Mucosa of descending colon (tissue), 3 donors: ENCODE results near the gene SCARB2. TPM values are rescaled to one million over a fixed set of nuclear protein-coding genes. Genes with fewer than 3 reads are reported as not detected.

Experiments
- ATAC-seq: fragments of 200-7000 bp; cut with Tn5 transposase; one replicate; pipeline ENCODE4 v1.9.1; 2020; ENCODE audit warnings: mild to moderate bottlenecking, moderate library complexity
- DNase-seq, 3 donors: peaks; one replicate each; pipeline ENCODE4 v3.0.0-alpha.2; 2020
- H3K36me3 ChIP-seq: fragments of 200-600 bp; one replicate; pipeline ENCODE4 v1.8.0; 2021; ENCODE audit warnings: low read depth, mild to moderate bottlenecking
- H3K4me1 ChIP-seq: fragments of 200-600 bp; one replicate; pipeline ENCODE4 v1.8.0; 2021; ENCODE audit warnings: low read depth, mild to moderate bottlenecking
- H3K4me3 ChIP-seq: fragments of 200-600 bp; one replicate; pipeline ENCODE4 v1.8.0; 2021; ENCODE audit warnings: mild to moderate bottlenecking
- H3K9me3 ChIP-seq: fragments of 200-600 bp; one replicate; pipeline ENCODE4 v1.8.0; 2021; ENCODE audit warnings: mild to moderate bottlenecking
- CTCF ChIP-seq: fragments of 200-600 bp; IDR thresholded peaks from one replicate; pipeline ENCODE4 v1.8.0; 2022; ENCODE audit warnings: antibody characterized with exemption, mild to moderate bottlenecking
- intact Hi-C, 2 donors: fragments of 100-400 bp; cut with DNase I in 1 of 2; cut with micrococcal nuclease in 1 of 2; formaldehyde crosslinking; loops; one replicate each; pipeline versions ENCODE4 v1.11.0 to v1.11.1; 2022; cut with DNase I, micrococcal nuclease
- total RNA-seq, 3 donors: library from RNA; stranded (reverse); fragmentation: NEBNext Ultra II Directional in 2 of 3; extraction: Animal tissue kit (Norgen Biotek cat#: 25700) in 2 of 3; gene quantifications; one replicate each; pipeline versions ENCODE4 v1.2.1 to v1.2.4, GENCODE V29; 2021 to 2023
- donor health status: DM: no; HTN: no; CAD: no; lungs with moderate emphysema.
- donor health status: DM: no; HTN: no; CAD: no.
- donor health status: DM: no; HTN: yes; CAD: no.

The SCARB2 gene
- total RNA-seq, 3 donors from 2014 or later: 148 to 183 (median 172) TPM

- H3K9me3 ChIP-seq: no peaks in the 10 kb centered on the region
- DNase-seq (no peak), ATAC-seq (no peak)
- H3K4me1 ChIP-seq: peaks cover 45% of the 10 kb centered on the region
- H3K36me3 ChIP-seq: no peaks in the 10 kb centered on the region
- TF ChIP-seq CTCF: no peak
- intact Hi-C loops: loop anchor here in 1 of 2 donors (10.0 kb wide), 1 partner anchor 109 kb away; the partner anchor contains the start of gene STBD1
- H3K4me3 ChIP-seq: no peak overlapping the region
Observed at GRCh38 chr4:76195326-76195725, 18.3 kb downstream of the SCARB2 start.

DNA sequence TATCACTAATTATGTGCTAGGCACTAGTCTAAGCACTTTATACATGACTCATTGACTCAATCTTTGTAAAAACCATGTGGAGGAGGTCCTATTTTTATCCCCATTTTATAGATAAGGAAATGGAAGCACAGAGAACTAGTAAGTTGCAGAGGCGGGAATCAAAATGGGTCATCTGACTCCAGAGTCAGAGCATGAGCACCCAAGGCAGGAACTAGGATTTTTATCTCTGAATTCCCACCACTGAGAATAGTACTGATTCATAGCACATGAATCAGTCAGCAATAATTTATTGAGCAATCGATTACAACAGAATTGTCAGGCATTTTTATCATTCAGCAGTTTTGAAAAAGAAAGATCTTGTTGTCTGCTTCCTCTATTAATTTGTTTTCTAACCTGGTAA lies 19.3 kb downstream of the SCARB2 start:
- TF ChIP-seq CTCF: no peak
- DNase-seq (no peak), ATAC-seq (peak; percentile 26)
- intact Hi-C loops: loop anchor here in 1 of 2 donors (10.0 kb wide), 1 partner anchor 110 kb away; the partner anchor contains the start of gene STBD1
- Histone ChIP-seq H3K9me3 (no peaks in the 10 kb centered on the region), H3K36me3 (no peaks in the 10 kb centered on the region), H3K4me3 (no peak overlapping the region), H3K4me1 (peaks cover 36% of the 10 kb centered on the region)

DNA sequence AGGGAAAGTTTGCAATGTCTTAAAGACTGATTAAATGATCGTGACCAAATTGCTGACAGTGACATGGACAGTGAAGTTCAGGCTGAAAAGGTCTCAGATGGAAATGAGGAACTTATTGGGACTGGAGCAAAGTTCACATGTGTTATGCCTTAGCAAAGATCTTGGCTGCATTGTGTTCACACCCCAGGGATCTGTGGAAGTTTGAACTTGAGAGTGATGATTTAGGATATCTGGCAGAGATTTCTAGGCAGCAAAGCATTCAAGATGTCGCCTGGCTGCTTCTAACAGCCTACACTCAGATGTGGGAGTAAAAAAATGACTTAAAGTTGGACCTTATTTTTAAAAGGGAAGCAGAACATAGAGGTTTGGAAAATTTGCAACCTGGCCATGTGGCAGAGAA lies 21.4 kb downstream of the SCARB2 start:
- Histone ChIP-seq H3K9me3 (no peaks in the 10 kb centered on the region), H3K36me3 (no peaks in the 10 kb centered on the region), H3K4me1 (peaks cover 20% of the 10 kb centered on the region), H3K4me3 (no peak overlapping the region)
- DNase-seq (no peak), ATAC-seq (peak; percentile 34)
- intact Hi-C loops: loop anchor here in 1 of 2 donors (10.0 kb wide), 1 partner anchor 113 kb away; the partner anchor contains the start of gene STBD1
- no peak for TF ChIP-seq CTCF

- ATAC-seq (no peak), DNase-seq (no peak)
- no peak overlapping the region for H3K4me3 ChIP-seq
- H3K36me3 ChIP-seq: no peaks in the 10 kb centered on the region
- H3K9me3 ChIP-seq: no peaks in the 10 kb centered on the region
- intact Hi-C loops: loop anchor here in 1 of 2 donors (10.0 kb wide), 1 partner anchor 186 kb away; no protein-coding TSS in a partner anchor
- no peak for TF ChIP-seq CTCF
- peaks cover 3% of the 10 kb centered on the region for H3K4me1 ChIP-seq
Observed at GRCh38 chr4:76188557-76188956, 25.1 kb downstream of the SCARB2 start.

DNA sequence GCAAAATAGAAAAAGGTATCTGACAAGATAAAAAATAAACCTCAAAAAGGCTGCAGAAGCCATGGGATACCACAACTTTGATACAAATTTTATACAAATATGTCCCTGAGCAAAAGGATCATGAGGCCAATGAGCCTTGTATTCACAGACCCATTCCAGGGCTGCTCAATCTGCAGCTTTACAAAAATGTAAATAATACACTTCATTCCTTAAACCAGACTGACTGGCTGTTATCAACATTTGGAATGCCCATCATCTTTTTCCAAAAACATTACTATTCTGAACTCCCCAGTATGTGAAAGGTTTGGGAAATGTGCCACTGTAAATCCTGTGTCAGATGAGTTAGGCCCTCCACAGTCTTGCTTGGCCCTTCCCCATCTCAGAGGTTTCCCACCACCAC lies 25.5 kb downstream of the SCARB2 start:
- intact Hi-C loops: loop anchor here in 1 of 2 donors (10.0 kb wide), 1 partner anchor 187 kb away; no protein-coding TSS in a partner anchor
- TF ChIP-seq CTCF: no peak

More for the DNA sequence above, 25.5 kb downstream of the SCARB2 start:
- no peak overlapping the region for H3K4me3 ChIP-seq
- ATAC-seq (no peak), DNase-seq (no peak)
- no peaks in the 10 kb centered on the region for H3K36me3 ChIP-seq
- H3K9me3 ChIP-seq: no peaks in the 10 kb centered on the region
- H3K4me1 ChIP-seq: peaks cover 3% of the 10 kb centered on the region
